Keratinocyte (primary cell): ENCODE results near the gene FAT2. TPM values are rescaled to one million over a fixed set of nuclear protein-coding genes. Genes with fewer than 3 reads are reported as not detected.
A peak's percentile ranks its signal among the peaks of the same experiment; 100 is the strongest.

Experiments
- DNase-seq: peaks from one replicate; pipeline ENCODE4 v3.0.0-alpha.2; 2011; ENCODE audit warnings: low read depth, missing footprints, low spot score
- FAIRE-seq: peaks from 2 replicates; lab custom pipeline; 2011; peaks lifted over from hg19 to GRCh38; lab: Jason Lieb, UNC
- H2AFZ ChIP-seq: 2 replicates; pipeline ENCODE4 v1.6.0; 2012; ENCODE audit warnings: low read length, control low read depth, inconsistent platforms; ENCODE audit not compliant: control insufficient read depth
- H3K27ac ChIP-seq: 2 replicates; pipeline ENCODE4 v1.5.1; 2011; ENCODE audit warnings: low read length; ENCODE audit not compliant: control insufficient read depth, insufficient read depth
- H3K27me3 ChIP-seq: 3 replicates; pipeline ENCODE4 v1.6.0; 2011; ENCODE audit warnings: low read length; ENCODE audit not compliant: control insufficient read depth, insufficient read depth; ENCODE audit errors: extremely low read depth
- H3K36me3 ChIP-seq, 2 experiments: 2 replicates in 1 of 2; 3 replicates in 1 of 2; pipeline ENCODE4 v1.5.1; 2011; ENCODE audit warnings: low read length in 2 of 2, mild to moderate bottlenecking in 1 of 2; ENCODE audit not compliant: control insufficient read depth in 2 of 2, insufficient read depth in 2 of 2; ENCODE audit errors: extremely low read depth in 1 of 2
- H3K4me1 ChIP-seq: 3 replicates; pipeline ENCODE4 v1.5.1; 2011; ENCODE audit warnings: low read length; ENCODE audit not compliant: control insufficient read depth, insufficient read depth; ENCODE audit errors: extremely low read depth
- H3K4me2 ChIP-seq: 3 replicates; pipeline ENCODE4 v1.6.0; 2011; ENCODE audit warnings: low read depth, low read length; ENCODE audit not compliant: control insufficient read depth, insufficient read depth; ENCODE audit errors: extremely low read depth
- H3K4me3 ChIP-seq, 3 experiments: fragments of 200-600 bp in 1 of 3; sonication (generic) in 1 of 3; 2 replicates in 2 of 3; 3 replicates in 1 of 3; pipeline ENCODE4 v1.5.1; 2011 to 2016; ENCODE audit warnings: low read length in 3 of 3, mild to moderate bottlenecking in 3 of 3, control low read depth in 2 of 3, inconsistent platforms in 1 of 3, low read depth in 1 of 3, mixed read lengths in 1 of 3, mixed run types in 1 of 3, moderate library complexity in 1 of 3; ENCODE audit not compliant: control insufficient read depth in 2 of 3, insufficient read depth in 2 of 3; ENCODE audit errors: extremely low read depth in 1 of 3
- H3K79me2 ChIP-seq: 2 replicates; pipeline ENCODE4 v1.6.0; 2012; ENCODE audit warnings: low read length; ENCODE audit not compliant: control insufficient read depth, insufficient read depth
- H3K9ac ChIP-seq: 3 replicates; pipeline ENCODE4 v1.6.0; 2011; ENCODE audit warnings: low read length; ENCODE audit not compliant: control insufficient read depth, insufficient read depth; ENCODE audit errors: extremely low read depth
- H3K9me1 ChIP-seq: 3 replicates; pipeline ENCODE4 v1.6.0; 2011; ENCODE audit warnings: low read length; ENCODE audit not compliant: control insufficient read depth, insufficient read depth; ENCODE audit errors: extremely low read depth
- H3K9me3 ChIP-seq: 2 replicates; pipeline ENCODE4 v1.5.1; 2012; ENCODE audit warnings: low read depth, low read length; ENCODE audit not compliant: control insufficient read depth
- H4K20me1 ChIP-seq: 3 replicates; pipeline ENCODE4 v1.6.0; 2011; ENCODE audit warnings: low read length; ENCODE audit not compliant: control insufficient read depth, insufficient read depth; ENCODE audit errors: extremely low read depth
- EZH2 ChIP-seq: IDR thresholded peaks from one replicate; pipeline ENCODE4 v1.6.1; 2012; ENCODE audit warnings: inconsistent platforms, mild to moderate bottlenecking, low read length, moderate library complexity
- dilution Hi-C: fragments of 300-500 bp; cut with MboI; formaldehyde crosslinking; loops from one replicate; pipeline ENCODE4 v1.7.0; 2020; ENCODE audit warnings: low sequenced_read_pairs; ENCODE audit not compliant: extremely low pct_ligation_motif_present
- polyA plus RNA-seq, 5 experiments: library from polyadenylated mRNA; depleted of rRNA in 3 of 5; stranded (reverse) in 3 of 5; stranded (forward) in 1 of 5; unstranded in 1 of 5; fragments of >200 nt; gene quantifications; 1 replicate in 1 of 5; 2 replicates in 3 of 5; 3 replicates in 1 of 5; pipeline versions ENCODE4 v1.2.1 to v1.2.3, GENCODE V29; 2011 to 2012; ENCODE audit warnings: missing spikeins in 2 of 5, low read depth in 1 of 5, low replicate concordance in 1 of 5
- TF ChIP-seq, protein P1 (sequence below), 3 experiments: IDR thresholded peaks in 1 of 3; conservative IDR thresholded peaks in 1 of 3; optimal IDR thresholded peaks in 1 of 3; 2 replicates in 2 of 3; 3 replicates in 1 of 3; pipeline versions ENCODE3 to v1.5.1; 2011; ENCODE audit warnings: low read length in 3 of 3, mild to moderate bottlenecking in 3 of 3, moderate library complexity in 2 of 3, control low read depth in 1 of 3, inconsistent platforms in 1 of 3; ENCODE audit not compliant: insufficient read depth in 2 of 3; ENCODE audit errors: extremely low read depth in 1 of 3

Gene FAT2
- polyA plus RNA-seq, 1 donor (not counting 4 experiments of a cell fraction or from before 2014, with no cell fraction given): 35.0 TPM

DNA sequence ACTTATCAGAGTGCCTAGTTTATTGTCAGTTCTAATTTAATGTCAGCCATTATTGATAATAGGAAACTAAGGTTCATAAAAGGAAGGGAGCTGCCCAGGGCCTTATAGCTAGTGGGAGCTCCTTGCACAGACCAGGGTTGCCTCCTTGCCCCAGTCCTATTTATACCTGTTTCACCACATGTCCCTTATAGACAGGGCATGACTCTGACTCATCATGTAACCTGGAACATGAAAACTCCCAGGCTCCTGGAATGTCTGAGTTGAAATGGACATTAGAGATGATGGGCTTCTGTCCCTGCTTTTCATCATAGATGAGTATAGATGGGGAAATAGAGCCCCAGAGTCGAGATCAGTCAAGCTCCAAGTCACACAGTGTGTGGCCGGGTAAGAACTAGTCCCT is 21.1 kb downstream of the FAT2 start:
- Histone ChIP-seq H3K4me1 (peaks cover 62% of the 10 kb centered on the region), H3K4me2 (peak overlapping the region; percentile 67), H4K20me1 (peaks cover 6% of the 10 kb centered on the region), H3K9ac (peak overlapping the region; percentile 67), H3K9me3 (no peaks in the 10 kb centered on the region), H3K9me1 (no peaks in the 10 kb centered on the region), H3K4me3 (peak overlapping the region in 1 of 3 experiments; percentile 2), H3K27me3 (no peaks in the 10 kb centered on the region), H3K36me3 (peaks cover 28 to 35% of the 10 kb centered on the region in 2 experiments), H3K79me2 (peaks cover 66% of the 10 kb centered on the region), H2AFZ (no peak overlapping the region), H3K27ac (peak overlapping the region; percentile 82)
- dilution Hi-C loops: no loop called here
- peak; percentile 80 for DNase-seq
- TF ChIP-seq, protein P1, sequence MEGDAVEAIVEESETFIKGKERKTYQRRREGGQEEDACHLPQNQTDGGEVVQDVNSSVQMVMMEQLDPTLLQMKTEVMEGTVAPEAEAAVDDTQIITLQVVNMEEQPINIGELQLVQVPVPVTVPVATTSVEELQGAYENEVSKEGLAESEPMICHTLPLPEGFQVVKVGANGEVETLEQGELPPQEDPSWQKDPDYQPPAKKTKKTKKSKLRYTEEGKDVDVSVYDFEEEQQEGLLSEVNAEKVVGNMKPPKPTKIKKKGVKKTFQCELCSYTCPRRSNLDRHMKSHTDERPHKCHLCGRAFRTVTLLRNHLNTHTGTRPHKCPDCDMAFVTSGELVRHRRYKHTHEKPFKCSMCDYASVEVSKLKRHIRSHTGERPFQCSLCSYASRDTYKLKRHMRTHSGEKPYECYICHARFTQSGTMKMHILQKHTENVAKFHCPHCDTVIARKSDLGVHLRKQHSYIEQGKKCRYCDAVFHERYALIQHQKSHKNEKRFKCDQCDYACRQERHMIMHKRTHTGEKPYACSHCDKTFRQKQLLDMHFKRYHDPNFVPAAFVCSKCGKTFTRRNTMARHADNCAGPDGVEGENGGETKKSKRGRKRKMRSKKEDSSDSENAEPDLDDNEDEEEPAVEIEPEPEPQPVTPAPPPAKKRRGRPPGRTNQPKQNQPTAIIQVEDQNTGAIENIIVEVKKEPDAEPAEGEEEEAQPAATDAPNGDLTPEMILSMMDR (optimal IDR thresholded peaks at IDR 0.05 in 1 of 3, IDR thresholded peaks at IDR 0.05 in 1 of 3, conservative IDR thresholded peaks at IDR 0.05 in 1 of 3; ENCODE audit: extremely low read depth in 1 of 3, insufficient read depth in 2 of 3, low read length in 3 of 3): no peak
- no peak for TF ChIP-seq EZH2
- FAIRE-seq: no peak

DNA sequence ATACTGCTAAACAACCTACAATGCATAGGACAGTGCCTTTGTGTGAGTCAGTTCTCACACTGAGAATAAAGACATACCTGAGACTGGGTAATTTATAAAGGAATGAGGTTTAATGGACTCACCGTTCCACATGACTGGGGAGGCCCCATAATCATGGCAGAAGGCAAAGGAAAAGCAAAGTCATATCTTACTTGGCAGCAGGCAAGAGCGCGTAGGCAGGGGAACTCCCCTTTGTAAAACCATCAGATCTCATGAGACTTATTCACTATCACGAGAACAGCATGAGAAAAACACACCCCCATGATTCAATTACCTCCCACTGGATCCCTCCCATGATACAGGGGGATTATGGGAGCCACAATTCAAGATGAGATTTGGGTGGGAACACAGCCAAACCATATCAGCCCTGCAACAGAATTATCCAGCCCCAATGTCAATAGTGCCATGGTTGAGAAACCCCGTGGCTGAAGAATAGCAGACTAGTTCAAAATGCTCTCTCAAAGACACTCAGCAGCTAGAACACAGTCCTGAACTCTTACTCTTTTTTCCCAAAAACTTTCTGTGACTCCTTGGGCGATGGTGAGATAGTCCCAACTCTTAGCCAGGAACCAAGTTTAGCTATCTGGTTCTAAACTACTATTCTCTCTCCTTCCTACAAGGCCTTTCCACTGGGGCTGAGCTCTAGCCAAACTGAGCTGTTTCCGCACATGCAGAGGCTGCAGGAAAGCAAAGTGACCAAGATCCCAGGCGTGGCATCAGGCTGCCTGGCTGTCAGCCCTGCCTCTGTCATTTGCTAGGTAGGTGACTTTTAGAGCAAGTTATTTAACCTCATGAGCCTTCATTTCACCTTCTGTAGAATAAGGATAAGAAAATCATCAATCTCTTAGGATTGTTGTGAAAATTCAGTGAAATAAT is 21.7 kb downstream of the FAT2 start:
- H3K4me3 ChIP-seq: peak overlapping the region in 1 of 3 experiments; percentile 3
- H3K4me1 ChIP-seq: peaks cover 55% of the 10 kb centered on the region
- no peaks in the 10 kb centered on the region for H3K27me3 ChIP-seq
- FAIRE-seq (peak; percentile 70), DNase-seq (no peak)
- peak overlapping the region; percentile 67 for H3K9ac ChIP-seq
- H3K9me3 ChIP-seq: no peaks in the 10 kb centered on the region
- H3K27ac ChIP-seq: peak overlapping the region; percentile 82
- H3K9me1 ChIP-seq: no peaks in the 10 kb centered on the region
- H3K36me3 ChIP-seq: peaks cover 29 to 38% of the 10 kb centered on the region in 2 experiments
- peaks cover 68% of the 10 kb centered on the region for H3K79me2 ChIP-seq
- peaks cover 6% of the 10 kb centered on the region for H4K20me1 ChIP-seq
- TF ChIP-seq EZH2: no peak
- TF ChIP-seq, protein P1 (optimal IDR thresholded peaks at IDR 0.05 in 1 of 3, IDR thresholded peaks at IDR 0.05 in 1 of 3, conservative IDR thresholded peaks at IDR 0.05 in 1 of 3; ENCODE audit: extremely low read depth in 1 of 3, insufficient read depth in 2 of 3, low read length in 3 of 3): no peak
- H2AFZ ChIP-seq: no peak overlapping the region
- dilution Hi-C loops: no loop called here
- peak overlapping the region; percentile 67 for H3K4me2 ChIP-seq
